NCI-H2107 treated with DMSO at 0.1 percent for 48 hours (cell line): ENCODE data around the gene DTNB.

Source experiments
- DNase-seq: peaks from one replicate; lab custom pipeline; 2025; ENCODE audit not compliant: unreplicated experiment; lab: John Stamatoyannopoulos, UW

DTNB gene

DNA sequence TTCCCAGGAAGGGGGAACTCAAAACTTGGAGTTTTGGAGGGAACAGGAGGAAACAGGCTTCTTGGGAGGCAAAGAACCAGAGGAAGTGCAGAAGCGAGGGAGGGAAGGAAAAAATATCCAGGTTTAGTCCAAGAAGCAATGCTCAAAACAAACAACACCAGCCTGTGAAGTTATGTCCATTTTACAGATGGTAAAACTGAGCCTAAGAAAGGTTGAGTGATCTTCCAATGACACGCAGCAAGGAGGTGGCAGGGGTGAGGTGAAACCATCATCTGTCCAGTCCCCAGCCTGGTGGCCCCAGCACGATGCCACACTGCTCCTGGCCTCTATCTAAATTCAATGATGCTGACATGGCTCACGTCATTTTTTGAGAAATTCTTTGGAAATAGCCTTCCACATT is 342.4 kb downstream of the DTNB start:
- DNase-seq = no peak

GRCh38 chr2:25330273-25330672 is 343.1 kb downstream of the DTNB start:
- no peak for DNase-seq

GRCh38 chr2:25328152-25329085 is 345.0 kb downstream of the DTNB start:
- DNase-seq = no peak
